Measurements from ENCODE around the gene KAZN.

GRCh38 chr1:14603645-14604044 is 5.2 kb downstream of the KAZN start:
- TF ChIP-seq CTCF (IDR thresholded peaks at IDR 0.05): no peak
- TF ChIP-seq POLR2A (IDR thresholded peaks at IDR 0.05): no peak
